ENCODE measurements around the gene ARAP2. TPM values are rescaled to one million over a fixed set of nuclear protein-coding genes. Genes with fewer than 3 reads are reported as not detected.

ARAP2 gene
- total RNA-seq (2014; rRNA removed; shearing (Covaris generic)) = 8.2 and 8.6 TPM in 2 replicates
- 6.6 and 6.9 TPM in 2 replicates for total RNA-seq (2022)
- Bru-seq, nascent RNA = percentile 58 among the genes with signal in this experiment
- percentile 42 among the genes with signal in this experiment for BruChase-seq, experiment 1, labeled RNA remaining after a 6-hour chase
- BruChase-seq, experiment 2, labeled RNA remaining after a 2-hour chase = percentile 49 among the genes with signal in this experiment
- long read RNA-seq, full-length matches to known transcripts = 1 of 9 reads
- long read RNA-seq, partial matches to known transcripts = 1 of 9 reads
- long read RNA-seq, other reads (novel, unspliced or antisense) = 7 of 9 reads

DNA sequence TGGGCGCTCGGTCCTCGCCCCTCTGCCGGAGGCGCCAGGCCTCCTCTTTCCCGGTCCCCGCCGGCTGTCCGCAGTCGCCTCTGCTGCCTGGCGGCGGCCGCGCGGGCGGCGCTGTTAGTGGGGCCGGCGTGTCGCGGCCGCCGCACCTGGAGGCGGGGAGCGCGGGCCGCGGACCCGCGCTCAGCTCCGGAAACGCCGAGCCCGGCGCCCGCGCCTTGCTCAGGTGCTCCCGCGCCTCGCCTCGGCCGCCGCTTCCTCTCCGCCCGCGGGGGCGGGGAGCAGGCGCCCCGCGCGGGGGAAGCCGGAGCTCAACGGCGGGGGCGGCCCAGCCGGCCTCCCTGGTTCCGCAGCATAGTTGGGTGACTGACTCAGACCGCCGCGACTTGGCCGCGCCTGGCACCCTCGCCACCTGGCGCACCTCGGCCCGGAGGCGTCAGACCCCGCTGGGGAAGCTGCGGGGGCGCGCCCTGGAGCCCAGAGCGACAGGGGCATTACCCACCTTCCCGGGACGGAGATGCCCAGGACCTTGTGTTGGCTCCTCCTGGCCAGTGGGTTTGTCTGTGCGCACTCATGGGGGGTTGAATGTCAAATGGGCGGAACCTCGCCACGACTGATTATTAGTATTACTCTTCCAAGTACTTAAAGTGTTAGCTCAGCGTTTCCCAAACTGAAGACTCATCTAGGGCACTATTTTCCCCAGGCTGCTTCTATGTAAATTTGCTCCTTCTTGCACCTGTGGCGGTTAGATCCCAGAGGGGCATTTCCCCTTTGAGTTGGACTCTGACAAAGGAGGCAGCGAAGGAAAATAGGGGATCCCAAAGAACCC is at the start of gene ARAP2:
Gene ARAP2 (minus strand): TSS at position 258 of the 826 bp plus-strand sequence. CDS start 15,028 bp downstream, outside the sequence.
- peaks cover 21% of the 10 kb centered on the region; the same call in 1 of the 2 replicates for H3K79me2 ChIP-seq (ENCODE audit: insufficient read depth, low read depth, low read length)
- DNase-seq (ENCODE audit: low spot score) = peak; percentile 73
- no peaks in the 10 kb centered on the region for H3K36me3 ChIP-seq (ENCODE audit: insufficient read depth, low read length)
- peak within 1 kb of the TSS; percentile 70; the same call in 1 of the 2 replicates for H2AFZ ChIP-seq (ENCODE audit: low read length)
- BruUV-seq (replicated peaks) = no TSS peak
- peak within 1 kb of the TSS; percentile 74 for H3K4me3 ChIP-seq (ENCODE audit: low read depth, low read length, poor library complexity, severe bottlenecking)
- TF ChIP-seq, protein P1, sequence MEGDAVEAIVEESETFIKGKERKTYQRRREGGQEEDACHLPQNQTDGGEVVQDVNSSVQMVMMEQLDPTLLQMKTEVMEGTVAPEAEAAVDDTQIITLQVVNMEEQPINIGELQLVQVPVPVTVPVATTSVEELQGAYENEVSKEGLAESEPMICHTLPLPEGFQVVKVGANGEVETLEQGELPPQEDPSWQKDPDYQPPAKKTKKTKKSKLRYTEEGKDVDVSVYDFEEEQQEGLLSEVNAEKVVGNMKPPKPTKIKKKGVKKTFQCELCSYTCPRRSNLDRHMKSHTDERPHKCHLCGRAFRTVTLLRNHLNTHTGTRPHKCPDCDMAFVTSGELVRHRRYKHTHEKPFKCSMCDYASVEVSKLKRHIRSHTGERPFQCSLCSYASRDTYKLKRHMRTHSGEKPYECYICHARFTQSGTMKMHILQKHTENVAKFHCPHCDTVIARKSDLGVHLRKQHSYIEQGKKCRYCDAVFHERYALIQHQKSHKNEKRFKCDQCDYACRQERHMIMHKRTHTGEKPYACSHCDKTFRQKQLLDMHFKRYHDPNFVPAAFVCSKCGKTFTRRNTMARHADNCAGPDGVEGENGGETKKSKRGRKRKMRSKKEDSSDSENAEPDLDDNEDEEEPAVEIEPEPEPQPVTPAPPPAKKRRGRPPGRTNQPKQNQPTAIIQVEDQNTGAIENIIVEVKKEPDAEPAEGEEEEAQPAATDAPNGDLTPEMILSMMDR (conservative IDR thresholded peaks at IDR 0.05; ENCODE audit: low read length) = no peak
- no peak for TF ChIP-seq EZH2phosphoT487 (IDR thresholded peaks at IDR 0.05; ENCODE audit: borderline replicate concordance, low read depth, low read length)
- no peaks in the 10 kb centered on the region for H3K9me3 ChIP-seq (ENCODE audit: low read length)
- H3K4me1 ChIP-seq (ENCODE audit: insufficient read depth, low read length, poor library complexity, severe bottlenecking) = peaks cover 17% of the 10 kb centered on the region
- CTCF ChIA-PET (ENCODE audit: unreplicated experiment) = interaction anchor here (0.5 to 0.9 kb wide), 2 partner anchors 42 to 45 kb away, joined by 3 read pairs; no protein-coding TSS in a partner anchor
- POLR2A ChIA-PET = interaction anchor here (0.6 to 4.1 kb wide), 7 partner anchors 9 to 171 kb away, joined by 3 to 40 read pairs (median 3); no protein-coding TSS in a partner anchor
- no peaks in the 10 kb centered on the region for H3K9me2 ChIP-seq (ENCODE audit: insufficient read depth, low read length)
- no peaks in the 10 kb centered on the region for H4K20me1 ChIP-seq (ENCODE audit: insufficient read depth, low read length)
- H3K27ac ChIP-seq (ENCODE audit: low read depth, low read length, poor library complexity, severe bottlenecking) = peak within 1 kb of the TSS; percentile 55
- peak within 1 kb of the TSS; percentile 69 for H3K4me2 ChIP-seq (ENCODE audit: low read length)
- intact Hi-C loops (cut with micrococcal nuclease; ENCODE audit: unreplicated experiment) = loop anchor here (1.0 kb wide), 1 partner anchor 11 kb away; no protein-coding TSS in a partner anchor

DNA sequence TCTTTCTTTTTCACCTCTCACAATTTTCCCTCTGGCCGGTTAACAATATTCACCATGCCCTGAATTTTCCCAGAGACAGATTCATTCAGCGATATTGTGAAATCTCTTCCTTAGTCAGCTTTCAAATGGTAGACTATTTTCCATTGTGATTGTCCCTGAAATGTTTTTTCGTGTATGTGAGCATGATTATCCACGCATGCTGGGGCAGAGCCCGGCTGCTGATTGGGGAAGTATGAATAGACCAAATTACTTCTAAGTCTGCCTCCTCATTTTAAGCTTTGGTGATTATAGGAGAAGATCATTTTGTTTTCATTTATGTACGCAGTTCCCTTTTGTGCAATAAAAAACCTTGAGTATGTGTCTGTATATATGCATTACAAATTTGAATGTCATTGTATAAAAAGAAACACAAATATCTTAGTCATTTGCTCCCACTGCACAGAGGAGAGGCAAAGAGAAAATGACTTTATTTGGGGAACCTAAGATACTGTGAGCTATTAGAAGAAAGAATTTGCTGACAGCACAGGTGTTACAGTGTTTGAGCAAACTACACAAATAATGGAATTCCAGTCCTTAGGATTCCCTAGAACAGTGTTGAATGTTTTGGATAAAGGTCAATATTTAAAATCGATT is 48.4 kb upstream of the ARAP2 start:
- H3K4me1 ChIP-seq (ENCODE audit: insufficient read depth, low read length, poor library complexity, severe bottlenecking) = no peaks in the 10 kb centered on the region
- H3K79me2 ChIP-seq (ENCODE audit: insufficient read depth, low read depth, low read length) = no peaks in the 10 kb centered on the region
- TF ChIP-seq EZH2phosphoT487 (IDR thresholded peaks at IDR 0.05; ENCODE audit: borderline replicate concordance, low read depth, low read length) = no peak
- TF ChIP-seq, protein P1 (conservative IDR thresholded peaks at IDR 0.05; ENCODE audit: low read length) = no peak
- intact Hi-C loops (cut with micrococcal nuclease; ENCODE audit: unreplicated experiment) = no loop called here
- H3K4me3 ChIP-seq (ENCODE audit: low read depth, low read length, poor library complexity, severe bottlenecking) = no peak overlapping the region
- H3K36me3 ChIP-seq (ENCODE audit: insufficient read depth, low read length) = no peaks in the 10 kb centered on the region
- H2AFZ ChIP-seq (ENCODE audit: low read length) = no peak overlapping the region
- CTCF ChIA-PET (ENCODE audit: unreplicated experiment) = no interaction called here
- POLR2A ChIA-PET = no interaction called here
- H3K9me2 ChIP-seq (ENCODE audit: insufficient read depth, low read length) = no peaks in the 10 kb centered on the region
- no peaks in the 10 kb centered on the region for H3K9me3 ChIP-seq (ENCODE audit: low read length)
- no peak overlapping the region for H3K27ac ChIP-seq (ENCODE audit: low read depth, low read length, poor library complexity, severe bottlenecking)
- no peaks in the 10 kb centered on the region for H4K20me1 ChIP-seq (ENCODE audit: insufficient read depth, low read length)
- BruUV-seq (replicated peaks) = no TSS peak
- H3K4me2 ChIP-seq (ENCODE audit: low read length) = no peak overlapping the region
- DNase-seq (ENCODE audit: low spot score) = no peak
